ENCODE measurements around the gene DNAAF8.
"Not testable (repeated sequence)": the region's sequence is repeated elsewhere in the genome, so short reads cannot be mapped to it uniquely, and the experiment has no call there.

DNAAF8 gene

DNA sequence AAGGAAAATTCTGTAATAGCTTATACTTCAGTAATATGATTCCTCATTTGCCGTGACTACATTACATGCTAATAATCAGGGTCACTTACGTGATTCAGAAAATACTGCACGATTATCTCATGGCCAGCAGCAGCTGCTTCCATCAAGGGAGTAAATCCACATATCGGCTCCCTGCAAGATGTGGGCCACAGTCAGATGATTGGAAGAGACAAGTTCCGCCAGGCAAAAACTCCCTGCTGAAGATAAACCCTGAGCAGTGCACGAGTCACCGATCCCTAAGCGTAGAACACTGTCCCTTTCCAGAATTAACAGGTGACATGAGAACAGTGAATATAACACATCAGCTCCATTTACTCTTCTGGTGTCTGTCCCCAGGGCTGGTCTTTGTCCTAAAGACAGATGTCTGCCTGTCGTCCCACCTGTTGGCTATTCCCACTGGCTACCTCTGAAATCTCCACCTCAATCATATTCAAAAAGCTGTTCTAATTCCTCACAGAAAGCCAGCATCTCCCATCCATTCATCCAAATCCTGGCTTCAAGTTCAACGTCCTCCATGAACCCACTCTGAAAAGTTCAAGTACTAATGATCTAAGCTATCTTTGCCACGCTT, 9.6 kb upstream of the DNAAF8 start:
- DNase-seq: no peak

DNA sequence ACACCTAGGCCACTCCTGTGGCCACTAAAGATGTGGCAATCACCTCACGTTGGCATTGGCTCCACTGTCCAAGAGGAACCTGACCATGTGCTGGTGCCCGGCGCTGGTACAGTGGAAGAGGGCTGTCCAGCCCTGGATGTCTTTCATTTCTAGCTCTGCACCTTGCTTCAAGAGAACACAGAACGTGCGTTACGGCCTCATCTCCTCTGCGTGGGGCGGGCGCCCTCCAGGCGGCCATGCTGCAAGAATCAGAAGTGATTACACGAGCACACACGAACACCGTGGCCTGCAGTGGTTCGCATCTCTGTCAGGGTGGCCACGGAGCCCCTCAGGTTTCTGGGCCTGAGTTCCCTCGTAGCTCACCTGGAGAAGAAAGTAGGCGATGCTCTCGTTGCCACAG, 7.7 kb upstream of the DNAAF8 start:
- no peak for DNase-seq

GRCh38 chr16:4728676-4729075, 5.7 kb upstream of the DNAAF8 start:
- no peak for DNase-seq

GRCh38 chr16:4729876-4730275, 4.5 kb upstream of the DNAAF8 start:
- no peak for DNase-seq

GRCh38 chr16:4733211-4733742, 1.1 kb upstream of the DNAAF8 start:
- no peak for DNase-seq

DNA sequence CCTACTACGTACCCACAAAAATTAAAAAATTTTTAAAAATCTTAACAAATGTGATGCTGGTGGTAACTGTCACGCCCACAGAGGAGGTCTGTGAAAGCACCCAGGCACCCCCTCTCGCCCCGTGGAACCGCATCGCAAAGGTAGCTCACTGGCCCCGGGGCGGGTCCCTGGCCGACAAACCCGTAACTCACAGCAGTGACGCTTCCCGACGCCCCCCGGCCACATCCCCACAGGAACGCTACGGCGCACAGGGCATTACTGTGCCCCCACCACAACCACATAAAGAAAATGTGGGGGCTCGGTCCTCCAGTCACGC, 632 bp upstream of the DNAAF8 start:
- DNase-seq: no peak

- peak; percentile 92 for DNase-seq
Observed at GRCh38 chr16:4734730-4735535, 596 bp downstream of the DNAAF8 start.

DNA sequence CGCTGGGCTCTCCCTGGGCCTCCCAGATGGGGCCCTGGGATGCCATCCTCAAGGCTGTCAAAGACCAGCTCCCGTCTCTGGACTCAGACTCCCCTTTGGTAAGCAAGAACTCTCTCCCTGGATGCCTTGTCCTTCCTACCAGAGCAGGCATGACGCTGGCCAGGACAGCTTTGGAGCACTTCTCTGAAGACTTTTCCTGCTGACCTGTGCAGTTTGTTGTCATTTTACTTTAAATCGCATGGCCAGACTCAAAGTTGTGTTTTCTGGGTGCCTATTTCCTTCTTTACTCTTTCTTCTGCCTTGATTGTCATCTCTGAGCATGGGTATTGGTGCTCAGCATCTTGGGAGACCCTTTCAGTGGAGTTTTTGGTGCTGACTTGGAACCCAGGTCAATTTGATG, 2.2 kb downstream of the DNAAF8 start:
- DNase-seq: no peak

DNA sequence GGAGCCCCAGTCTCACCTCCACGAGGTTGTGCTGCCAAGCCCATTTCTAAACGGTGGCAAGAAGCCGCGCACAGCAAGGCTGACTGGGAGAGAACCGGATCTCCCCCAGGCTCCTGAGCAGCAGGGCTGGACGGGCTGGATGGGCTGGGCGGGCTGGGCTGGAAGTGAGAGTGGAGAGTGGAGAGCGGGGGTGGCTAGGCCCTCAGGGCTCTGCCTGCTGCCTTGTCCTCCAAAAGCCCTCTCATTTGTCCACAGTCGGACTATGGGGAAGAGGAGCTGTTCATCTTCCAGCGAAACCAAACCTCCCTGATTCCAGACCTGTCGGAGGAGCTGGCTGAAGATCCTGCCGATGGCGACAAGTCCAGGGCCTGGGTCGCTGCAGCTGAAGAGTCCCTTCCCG, 3.2 kb downstream of the DNAAF8 start:
- no peak for DNase-seq

GRCh38 chr16:4738370-4738769, 4.0 kb downstream of the DNAAF8 start:
- not testable (repeated sequence) for DNase-seq

- DNase-seq: no peak
Observed at GRCh38 chr16:4743226-4743878, 9.0 kb downstream of the DNAAF8 start.

DNA sequence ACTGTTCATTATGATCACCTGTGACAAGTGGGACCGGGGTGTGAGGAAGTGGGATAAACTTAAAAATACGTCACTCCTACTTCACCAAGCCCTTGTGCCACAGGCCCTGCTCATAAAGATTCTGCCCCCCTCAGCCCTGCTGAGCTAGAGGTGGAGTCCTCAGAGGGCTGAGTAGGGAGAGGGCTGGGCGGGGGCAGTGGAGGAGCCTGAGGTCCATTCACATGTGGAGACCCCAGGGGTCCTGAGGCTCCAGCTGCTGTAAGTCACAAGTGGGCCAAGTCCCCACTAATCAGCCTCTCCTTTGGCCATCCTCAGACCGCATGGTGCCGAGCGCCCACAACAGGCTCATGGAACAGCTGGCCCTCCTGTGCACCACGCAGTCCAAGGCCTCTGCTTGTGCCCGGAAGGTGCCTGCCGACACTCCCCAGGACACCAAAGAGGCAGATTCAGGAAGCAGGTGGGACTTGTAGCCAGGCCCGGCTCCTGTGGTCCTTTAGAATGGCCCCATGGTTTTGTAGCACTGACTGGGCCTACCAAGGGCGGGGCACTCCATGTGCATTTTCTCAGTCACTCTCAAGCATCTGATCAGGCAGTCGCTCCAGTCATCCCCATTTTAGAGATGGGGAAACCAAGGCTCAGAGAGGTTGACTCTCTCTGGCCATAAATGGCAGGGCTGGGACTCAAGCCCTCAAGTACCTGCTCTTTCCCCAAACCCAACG, 10.4 kb downstream of the DNAAF8 start:
- DNase-seq: no peak

- no peak for DNase-seq
Observed at GRCh38 chr16:4745274-4745569, 10.9 kb downstream of the DNAAF8 start.

GRCh38 chr16:4746215-4746614, 11.9 kb downstream of the DNAAF8 start:
- no peak for DNase-seq

DNA sequence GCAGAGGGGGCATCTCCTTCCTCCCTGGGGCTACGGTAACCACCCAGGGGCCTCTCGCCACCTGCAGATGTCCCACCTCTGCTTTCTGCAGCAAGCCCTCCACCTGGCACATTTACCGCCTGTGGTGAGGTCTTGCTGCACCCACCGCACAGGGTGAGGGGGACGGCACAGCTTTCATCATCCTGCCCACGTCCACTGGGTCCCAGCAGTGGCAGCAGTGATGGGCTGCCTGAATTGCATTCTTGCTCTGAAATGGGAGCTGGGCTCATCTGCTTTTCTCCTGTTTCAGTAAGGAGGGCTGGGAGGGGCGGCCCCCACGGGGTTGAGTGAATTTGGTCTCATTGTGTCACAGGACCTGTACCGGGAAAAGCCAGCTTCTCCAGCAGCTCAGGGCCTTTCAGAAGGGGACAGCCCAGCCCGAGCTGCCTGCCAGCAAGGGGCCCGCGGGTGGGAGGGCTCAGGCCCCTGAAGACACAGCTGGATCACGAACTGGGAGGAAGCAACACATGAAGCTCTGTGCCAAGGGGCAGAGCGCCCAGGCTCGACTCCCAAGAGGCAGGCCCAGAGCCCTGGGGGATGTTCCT, 12.7 kb downstream of the DNAAF8 start:
- no peak for DNase-seq

- DNase-seq: no peak
Observed at GRCh38 chr16:4747906-4748681, 13.8 kb downstream of the DNAAF8 start.

GRCh38 chr16:4748682-4749411, 14.5 kb downstream of the DNAAF8 start:
- DNase-seq: no peak

DNA sequence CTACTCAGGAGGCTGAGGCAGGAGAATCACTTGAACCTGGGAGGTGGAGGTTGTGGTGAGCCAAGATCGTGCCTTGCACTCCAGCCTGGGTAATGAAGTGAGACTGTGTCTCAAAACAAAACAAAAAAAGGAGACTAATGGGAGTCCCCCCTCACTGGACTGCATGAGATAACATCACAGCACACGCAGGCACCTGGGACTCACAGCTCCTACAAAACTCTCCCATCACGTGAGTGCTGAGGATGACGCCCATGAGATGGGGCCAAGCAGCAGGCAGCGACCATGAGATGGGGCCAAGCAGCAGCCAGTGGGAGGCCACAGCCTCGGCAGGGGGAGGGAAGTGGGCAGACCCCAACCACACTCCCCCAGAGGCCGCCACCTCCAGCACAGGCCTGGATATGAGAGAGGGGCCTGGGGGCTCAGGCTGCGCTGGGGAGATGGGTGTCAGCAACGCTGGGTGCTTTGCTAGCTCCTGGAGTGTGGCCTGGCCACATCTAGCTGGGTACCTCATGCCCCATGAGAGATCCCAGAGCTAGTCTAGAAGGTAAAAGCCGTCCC, 15.4 kb downstream of the DNAAF8 start:
- no peak for DNase-seq

DNA sequence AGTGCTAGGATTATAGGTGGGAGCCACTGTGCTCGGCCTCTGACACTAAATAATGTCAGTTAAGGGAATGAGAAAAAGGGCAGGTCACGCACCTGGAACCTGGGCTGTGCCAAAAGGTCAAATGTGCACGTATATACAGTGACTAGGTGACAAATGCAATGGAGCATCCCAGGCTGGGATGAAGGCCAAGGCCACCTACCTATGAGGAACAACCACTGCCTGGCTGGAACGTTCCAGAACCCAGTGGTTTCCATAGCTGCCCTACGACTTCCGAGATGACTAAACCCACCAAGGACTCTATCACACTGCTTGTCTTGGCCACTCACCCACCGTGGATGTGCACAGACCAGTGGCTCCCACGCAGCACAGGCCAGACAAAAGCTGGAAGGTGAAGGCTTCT, 16.6 kb downstream of the DNAAF8 start:
- DNase-seq: no peak

- DNase-seq: no peak
Observed at GRCh38 chr16:4752351-4753100, 18.2 kb downstream of the DNAAF8 start.

DNA sequence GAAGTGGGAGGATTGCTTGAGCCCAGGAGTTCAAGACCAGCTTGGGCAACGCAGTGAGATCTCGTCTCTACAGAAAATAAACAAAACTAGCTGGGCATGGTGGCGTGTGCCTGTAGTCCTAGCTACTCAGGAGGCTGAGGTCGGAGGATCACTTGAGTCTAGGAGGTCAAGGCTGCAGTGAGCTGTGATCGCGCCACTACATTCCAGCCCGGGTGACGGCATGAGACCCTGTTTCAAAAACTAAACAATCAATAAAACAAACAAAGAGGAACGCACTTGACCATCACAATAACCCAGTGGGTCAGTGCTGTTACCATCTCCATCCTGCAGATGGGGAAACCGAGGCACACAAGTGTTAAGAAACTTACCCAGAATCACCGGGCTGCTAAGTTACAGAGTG, 18.9 kb downstream of the DNAAF8 start:
- no peak for DNase-seq
